Stimulated activated CD4-positive, alpha-beta T cell treated with anti-CD3 and anti-CD28 coated beads, TNF-alpha, amount 100 ng/mL, for 48 hours (primary cell): ENCODE data around the gene AGBL4.
"Not testable (repeated sequence)": the region's sequence is repeated elsewhere in the genome, so short reads cannot be mapped to it uniquely, and the experiment has no call there.

ENCODE experiments used
- DNase-seq, 3 donors: peaks; one replicate each; pipeline ENCODE4 v3.0.0-alpha.2; 2020; ENCODE audit warnings: low read depth in 3 of 3

Gene AGBL4

GRCh38 chr1:50023292-50024159 is at the start of gene AGBL4:
Gene AGBL4 (minus strand): TSS chr1:50023954.
- peak in 1 of 3 donors; percentile 0 for DNase-seq

- DNase-seq = no peak
Observed at GRCh38 chr1:50066806-50067205, 43.1 kb upstream of the AGBL4 start.

- DNase-seq = no peak
Observed at GRCh38 chr1:50060279-50060678, 36.5 kb upstream of the AGBL4 start.

- no peak for DNase-seq
Observed at GRCh38 chr1:50048791-50049190, 25.0 kb upstream of the AGBL4 start.

- peak in 1 of 3 donors; percentile 1 for DNase-seq
Observed at GRCh38 chr1:50047916-50048694, 24.4 kb upstream of the AGBL4 start.

- no peak for DNase-seq
Observed at GRCh38 chr1:50038237-50038809, 14.6 kb upstream of the AGBL4 start.

GRCh38 chr1:50027794-50028193 is 4.0 kb upstream of the AGBL4 start:
- no peak for DNase-seq

- no peak for DNase-seq
Observed at GRCh38 chr1:49995734-49996133, 28.0 kb downstream of the AGBL4 start.

- no peak for DNase-seq
Observed at GRCh38 chr1:49971088-49971487, 52.7 kb downstream of the AGBL4 start.

GRCh38 chr1:49951385-49951784 is 72.4 kb downstream of the AGBL4 start:
- no peak for DNase-seq

GRCh38 chr1:49915301-49915700 is 108.5 kb downstream of the AGBL4 start:
- not testable (repeated sequence) for DNase-seq

GRCh38 chr1:49906365-49906764 is 117.4 kb downstream of the AGBL4 start:
- no peak for DNase-seq

GRCh38 chr1:49864581-49864980 is 159.2 kb downstream of the AGBL4 start:
- DNase-seq = no peak

GRCh38 chr1:49854741-49855140 is 169.0 kb downstream of the AGBL4 start:
- no peak for DNase-seq

- DNase-seq = no peak
Observed at GRCh38 chr1:49842596-49842995, 181.2 kb downstream of the AGBL4 start.

- no peak for DNase-seq
Observed at GRCh38 chr1:49841767-49842166, 182.0 kb downstream of the AGBL4 start.

GRCh38 chr1:49824261-49824660 is 199.5 kb downstream of the AGBL4 start:
- no peak for DNase-seq

- no peak for DNase-seq
Observed at GRCh38 chr1:49817681-49818080, 206.1 kb downstream of the AGBL4 start.

GRCh38 chr1:49787013-49787412 is 236.7 kb downstream of the AGBL4 start:
- not testable (repeated sequence) for DNase-seq

- DNase-seq = no peak
Observed at GRCh38 chr1:49765034-49765433, 258.7 kb downstream of the AGBL4 start.

GRCh38 chr1:49738118-49738517 is 285.6 kb downstream of the AGBL4 start:
- not testable (repeated sequence) for DNase-seq

- DNase-seq = no peak
Observed at GRCh38 chr1:49728377-49728776, 295.4 kb downstream of the AGBL4 start.
